ENCODE data around the gene CCR7. TPM values are rescaled to one million over a fixed set of nuclear protein-coding genes. Genes with fewer than 3 reads are reported as not detected.

CCR7 gene
- total RNA-seq, 1 donor from 2014 or later, result 166 TPM

DNA sequence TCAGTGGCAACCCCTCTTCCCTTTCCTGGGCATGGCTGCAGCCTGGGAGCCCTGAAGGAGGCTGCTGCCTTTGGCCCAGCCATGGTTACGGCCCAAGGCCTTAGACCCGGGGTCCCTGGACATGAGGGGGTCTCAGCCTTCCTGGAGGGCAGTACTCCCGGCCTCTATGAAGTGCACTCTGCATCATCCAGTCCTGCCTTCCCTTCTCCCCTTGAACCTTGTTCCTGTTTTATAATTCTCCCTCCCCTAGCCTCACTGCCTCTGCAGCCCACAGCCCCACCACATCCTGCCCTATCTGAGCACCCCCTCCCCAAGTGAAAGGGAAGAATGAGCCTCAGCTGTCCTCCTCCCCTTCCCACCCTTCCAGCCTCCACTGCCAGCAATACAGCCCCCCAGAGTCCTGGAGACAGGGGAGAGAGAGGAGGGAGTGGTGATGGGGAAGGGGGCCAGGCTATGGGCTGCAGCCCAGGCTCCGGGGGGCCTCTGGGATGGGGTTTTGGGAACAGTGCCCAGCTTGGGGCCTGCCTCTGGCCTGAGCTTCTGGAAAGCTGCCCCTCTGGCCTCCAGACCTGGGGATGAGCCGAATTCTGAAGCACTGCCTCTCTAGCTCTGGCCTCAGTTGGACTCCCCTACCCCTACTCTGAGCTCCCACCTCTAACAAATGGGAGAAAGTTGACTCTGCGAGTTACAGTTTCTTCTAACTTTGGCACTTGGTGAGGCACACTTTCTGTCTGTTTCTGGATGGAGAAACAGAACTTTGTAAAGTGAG, 7.6 kb downstream of the CCR7 start:
- no peak for DNase-seq (ENCODE audit: low spot score)
- intact Hi-C loops (cut with micrococcal nuclease), result no loop called here
- H3K4me3 Mint-ChIP-seq, result no peak overlapping the region
- H3K4me1 Mint-ChIP-seq (ENCODE audit: low read depth), result peaks cover 91% of the 10 kb centered on the region
- H3K27ac Mint-ChIP-seq, result peak overlapping the region; percentile 59
- H3K27me3 Mint-ChIP-seq (ENCODE audit: insufficient read depth), result no peaks in the 10 kb centered on the region
- no peaks in the 10 kb centered on the region for H3K9me3 Mint-ChIP-seq
- H3K36me3 Mint-ChIP-seq (ENCODE audit: low read depth), result peaks cover 82% of the 10 kb centered on the region

DNA sequence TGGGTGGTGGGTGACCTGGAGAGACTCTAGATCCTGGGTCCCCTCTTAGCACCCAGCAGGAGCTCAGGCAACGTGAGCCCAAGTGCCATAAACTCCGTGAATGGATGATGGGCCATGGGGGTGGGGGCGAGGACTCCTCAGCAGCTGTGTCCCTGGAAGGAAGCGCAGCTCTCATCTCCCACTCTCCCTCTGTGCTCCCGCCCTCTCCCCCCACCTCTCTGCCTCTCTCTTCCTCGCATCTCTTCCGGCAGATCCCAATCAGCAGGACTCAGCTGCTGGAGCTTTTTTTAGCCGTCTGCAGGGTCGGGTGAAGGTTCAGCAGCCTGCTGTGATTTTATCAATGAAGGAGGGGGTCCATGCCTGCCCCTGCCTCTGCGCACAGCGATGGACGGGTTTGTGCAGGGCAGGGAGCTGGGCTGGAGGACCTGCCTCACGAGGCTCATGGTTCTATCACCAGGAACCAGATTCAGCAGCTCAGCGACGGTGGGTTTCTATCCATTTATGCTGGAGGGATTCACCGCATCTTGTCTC, 8.3 kb downstream of the CCR7 start:
- Mint-ChIP-seq H3K9me3 (no peaks in the 10 kb centered on the region), H3K4me1 (ENCODE audit: low read depth) (peaks cover 91% of the 10 kb centered on the region), H3K36me3 (ENCODE audit: low read depth) (peaks cover 84% of the 10 kb centered on the region), H3K27me3 (ENCODE audit: insufficient read depth) (no peaks in the 10 kb centered on the region), H3K4me3 (peak overlapping the region; percentile 48), H3K27ac (peak overlapping the region; percentile 67)
- intact Hi-C loops (cut with micrococcal nuclease), result no loop called here
- DNase-seq (ENCODE audit: low spot score), result no peak

- Mint-ChIP-seq H3K9me3 (no peaks in the 10 kb centered on the region), H3K36me3 (ENCODE audit: low read depth) (peaks cover 83% of the 10 kb centered on the region), H3K4me3 (no peak overlapping the region), H3K27ac (no peak overlapping the region), H3K4me1 (ENCODE audit: low read depth) (peaks cover 88% of the 10 kb centered on the region), H3K27me3 (ENCODE audit: insufficient read depth) (no peaks in the 10 kb centered on the region)
- DNase-seq (ENCODE audit: low spot score), result no peak
- intact Hi-C loops (cut with micrococcal nuclease), result no loop called here
Measured at GRCh38 chr17:40556198-40556661, 9.0 kb downstream of the CCR7 start.

GRCh38 chr17:40555296-40556190, 9.7 kb downstream of the CCR7 start:
- intact Hi-C loops (cut with micrococcal nuclease), result no loop called here
- no peak for DNase-seq (ENCODE audit: low spot score)
- Mint-ChIP-seq H3K4me3 (peak overlapping the region; percentile 2), H3K36me3 (ENCODE audit: low read depth) (peaks cover 85% of the 10 kb centered on the region), H3K27me3 (ENCODE audit: insufficient read depth) (no peaks in the 10 kb centered on the region), H3K27ac (peak overlapping the region; percentile 44), H3K9me3 (no peaks in the 10 kb centered on the region), H3K4me1 (ENCODE audit: low read depth) (peaks cover 88% of the 10 kb centered on the region)

- H3K27me3 Mint-ChIP-seq (ENCODE audit: insufficient read depth), result no peaks in the 10 kb centered on the region
- peak overlapping the region; percentile 63 for H3K4me3 Mint-ChIP-seq
- H3K4me1 Mint-ChIP-seq (ENCODE audit: low read depth), result peaks cover 88% of the 10 kb centered on the region
- H3K36me3 Mint-ChIP-seq (ENCODE audit: low read depth), result peaks cover 83% of the 10 kb centered on the region
- no peak for DNase-seq (ENCODE audit: low spot score)
- H3K9me3 Mint-ChIP-seq, result no peaks in the 10 kb centered on the region
- H3K27ac Mint-ChIP-seq, result peak overlapping the region; percentile 87
- intact Hi-C loops (cut with micrococcal nuclease), result no loop called here
Measured at GRCh38 chr17:40554646-40555295, 10.5 kb downstream of the CCR7 start.

GRCh38 chr17:40553694-40554534, 11.4 kb downstream of the CCR7 start:
- peak overlapping the region; percentile 87 for H3K27ac Mint-ChIP-seq
- no peak for DNase-seq (ENCODE audit: low spot score)
- peak overlapping the region; percentile 63 for H3K4me3 Mint-ChIP-seq
- H3K4me1 Mint-ChIP-seq (ENCODE audit: low read depth), result peaks cover 89% of the 10 kb centered on the region
- no peaks in the 10 kb centered on the region for H3K27me3 Mint-ChIP-seq (ENCODE audit: insufficient read depth)
- intact Hi-C loops (cut with micrococcal nuclease), result no loop called here
- H3K9me3 Mint-ChIP-seq, result no peaks in the 10 kb centered on the region
- peaks cover 75% of the 10 kb centered on the region for H3K36me3 Mint-ChIP-seq (ENCODE audit: low read depth)

GRCh38 chr17:40552806-40553693, 12.2 kb downstream of the CCR7 start:
- peak overlapping the region; percentile 83 for H3K27ac Mint-ChIP-seq
- H3K4me3 Mint-ChIP-seq, result peak overlapping the region; percentile 15
- H3K4me1 Mint-ChIP-seq (ENCODE audit: low read depth), result peaks cover 91% of the 10 kb centered on the region
- intact Hi-C loops (cut with micrococcal nuclease), result no loop called here
- DNase-seq (ENCODE audit: low spot score), result no peak
- no peaks in the 10 kb centered on the region for H3K27me3 Mint-ChIP-seq (ENCODE audit: insufficient read depth)
- H3K9me3 Mint-ChIP-seq, result no peaks in the 10 kb centered on the region
- H3K36me3 Mint-ChIP-seq (ENCODE audit: low read depth), result peaks cover 69% of the 10 kb centered on the region

- Mint-ChIP-seq H3K27ac (peak overlapping the region; percentile 55), H3K27me3 (ENCODE audit: insufficient read depth) (peaks cover under 1% of the 10 kb centered on the region), H3K4me3 (no peak overlapping the region), H3K36me3 (ENCODE audit: low read depth) (peaks cover 64% of the 10 kb centered on the region), H3K4me1 (ENCODE audit: low read depth) (peaks cover 93% of the 10 kb centered on the region), H3K9me3 (no peaks in the 10 kb centered on the region)
- no peak for DNase-seq (ENCODE audit: low spot score)
- intact Hi-C loops (cut with micrococcal nuclease), result loop anchor here (1.0 kb wide), 1 partner anchor 8 kb away; no protein-coding TSS in a partner anchor
Measured at GRCh38 chr17:40551879-40552768, 13.1 kb downstream of the CCR7 start.

DNA sequence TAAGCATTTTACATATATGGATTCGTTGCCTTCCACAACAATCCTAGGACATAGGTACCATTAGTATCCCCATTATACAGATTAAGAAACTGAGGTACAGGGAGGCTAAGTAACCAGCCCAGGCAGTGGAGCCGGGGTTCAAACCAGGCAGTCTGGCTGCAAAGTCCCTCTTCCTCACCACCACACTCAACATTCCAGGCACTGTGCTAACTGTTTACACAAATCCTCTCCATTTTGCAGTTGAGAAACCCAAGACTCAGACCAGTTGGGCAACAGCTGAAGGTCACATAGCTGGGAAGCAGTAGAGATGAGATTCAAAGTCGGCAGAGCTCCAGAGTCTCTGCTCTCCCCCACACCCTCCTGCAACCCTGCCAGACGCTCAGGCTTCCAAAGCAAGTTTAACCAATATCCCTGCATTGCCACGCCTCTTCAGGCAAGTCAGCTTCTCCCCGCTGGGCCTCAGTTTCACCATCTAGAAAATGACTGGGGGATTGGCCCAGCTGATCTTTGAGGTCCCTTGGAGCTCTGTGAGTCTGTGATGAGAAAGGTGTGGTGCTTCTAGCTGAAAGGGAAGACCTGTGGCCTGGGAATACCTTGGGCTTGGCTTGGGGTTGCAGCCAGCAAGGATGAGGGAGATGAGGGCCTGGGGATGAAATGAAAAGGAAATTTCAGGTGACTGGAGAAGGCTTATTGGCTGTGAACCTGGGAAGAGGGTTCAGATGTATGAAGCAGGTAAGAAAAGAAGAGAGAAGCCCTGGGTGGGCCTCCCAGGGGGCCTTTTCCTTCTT, 14.0 kb downstream of the CCR7 start:
- Mint-ChIP-seq H3K4me3 (no peak overlapping the region), H3K36me3 (ENCODE audit: low read depth) (peaks cover 58% of the 10 kb centered on the region), H3K9me3 (no peaks in the 10 kb centered on the region), H3K4me1 (ENCODE audit: low read depth) (peaks cover 93% of the 10 kb centered on the region), H3K27me3 (ENCODE audit: insufficient read depth) (peaks cover 2% of the 10 kb centered on the region), H3K27ac (no peak overlapping the region)
- no peak for DNase-seq (ENCODE audit: low spot score)
- intact Hi-C loops (cut with micrococcal nuclease), result loop anchor here (1.0 kb wide), 1 partner anchor 9 kb away; no protein-coding TSS in a partner anchor

GRCh38 chr17:40550608-40551007, 14.7 kb downstream of the CCR7 start:
- no peak overlapping the region for H3K27ac Mint-ChIP-seq
- H3K27me3 Mint-ChIP-seq (ENCODE audit: insufficient read depth), result peaks cover 8% of the 10 kb centered on the region
- no peak for DNase-seq (ENCODE audit: low spot score)
- H3K4me3 Mint-ChIP-seq, result no peak overlapping the region
- no peaks in the 10 kb centered on the region for H3K9me3 Mint-ChIP-seq
- peaks cover 51% of the 10 kb centered on the region for H3K36me3 Mint-ChIP-seq (ENCODE audit: low read depth)
- peaks cover 89% of the 10 kb centered on the region for H3K4me1 Mint-ChIP-seq (ENCODE audit: low read depth)
- intact Hi-C loops (cut with micrococcal nuclease), result loop anchor here (1.0 kb wide), 1 partner anchor 10 kb away; no protein-coding TSS in a partner anchor

Data from activated T-helper 1 cell treated with anti-CD3 and anti-CD28 coated beads, Interleukin-12 subunit alpha, Interleukin-12 subunit beta, Interleukin-2, Interleukin-4 antibody, amounts not matched to agents 30 ng/mL and 10 ng/mL and 1 ng/mL, durations not matched to agents 14 hours and 24 hours and 36 hours (primary cell).